NCI-H2107 (cell line): ENCODE results near the gene IRX4.

ENCODE experiments used
- DNase-seq: peaks from one replicate; lab custom pipeline; 2025; lab: John Stamatoyannopoulos, UW

Gene IRX4

GRCh38 chr5:1836176-1836890, 46.4 kb downstream of the IRX4 start:
- DNase-seq: no peak

- no peak for DNase-seq
Observed at GRCh38 chr5:1835431-1835830, 47.3 kb downstream of the IRX4 start.

- no peak for DNase-seq
Observed at GRCh38 chr5:1834721-1835429, 47.9 kb downstream of the IRX4 start.

GRCh38 chr5:1834022-1834551, 48.6 kb downstream of the IRX4 start:
- DNase-seq: no peak

- no peak for DNase-seq
Observed at GRCh38 chr5:1833264-1834021, 49.3 kb downstream of the IRX4 start.

- DNase-seq: no peak
Observed at GRCh38 chr5:1832511-1833250, 50.0 kb downstream of the IRX4 start.

GRCh38 chr5:1831677-1832313, 50.9 kb downstream of the IRX4 start:
- DNase-seq: no peak

GRCh38 chr5:1831257-1831656, 51.5 kb downstream of the IRX4 start:
- no peak for DNase-seq

- no peak for DNase-seq
Observed at GRCh38 chr5:1830571-1831228, 52.0 kb downstream of the IRX4 start.

GRCh38 chr5:1827886-1828397, 54.8 kb downstream of the IRX4 start:
- no peak for DNase-seq
